GM12801 (cell line): ENCODE measurements around the gene KANSL3.

Experiments used
- CTCF ChIP-seq: IDR thresholded peaks from one replicate; pipeline ENCODE4 v1.5.1; 2011; ENCODE audit warnings: control low read depth; ENCODE audit not compliant: insufficient read length; ENCODE audit errors: extremely low read depth

KANSL3 gene

GRCh38 chr2:96681540-96681939 is 43.4 kb upstream of the KANSL3 start:
- TF ChIP-seq CTCF: no peak

GRCh38 chr2:96680561-96681141 is 42.5 kb upstream of the KANSL3 start:
- TF ChIP-seq CTCF: no peak

GRCh38 chr2:96679848-96680247 is 41.7 kb upstream of the KANSL3 start:
- no peak for TF ChIP-seq CTCF

- no peak for TF ChIP-seq CTCF
These were observed 31.6 kb upstream of the KANSL3 start for GRCh38 chr2:96669539-96670215.

GRCh38 chr2:96668771-96669170 is 30.7 kb upstream of the KANSL3 start:
- TF ChIP-seq CTCF: no peak

GRCh38 chr2:96665083-96665569 is 27.0 kb upstream of the KANSL3 start:
- no peak for TF ChIP-seq CTCF

- TF ChIP-seq CTCF: no peak
These were observed 26.3 kb upstream of the KANSL3 start for GRCh38 chr2:96664366-96664925.
